Measurements from ENCODE around the gene SND1. TPM values are rescaled to one million over a fixed set of nuclear protein-coding genes. Genes with fewer than 3 reads are reported as not detected.
A peak's percentile ranks its signal among the peaks of the same experiment; 100 is the strongest.

SND1 gene
- total RNA-seq, 4 donors from 2014 or later: 70.8 to 141 (median 85.7) TPM

- peak in 1 of 2 donors; percentile 47 for DNase-seq (ENCODE audit: low spot score in 2 of 2)
- no peak overlapping the region for H3K27ac ChIP-seq
- TF ChIP-seq POLR2A (IDR thresholded peaks at IDR 0.05) (no peak), CTCF (IDR thresholded peaks at IDR 0.05) (no peak), EP300 (IDR thresholded peaks at IDR 0.05) (no peak)
- H3K4me3 ChIP-seq: no peak overlapping the region
- H3K36me3 ChIP-seq: no peaks in the 10 kb centered on the region
- H3K4me1 ChIP-seq: peaks cover 0 to 47% (median 21%) of the 10 kb centered on the region in 4 donors
- H3K27me3 ChIP-seq: no peaks in the 10 kb centered on the region
- WGBS, 2 donors: 49 to 59% methylated on average over 3 of the region's 3 CpGs
- no peaks in the 10 kb centered on the region for H3K9me3 ChIP-seq
Measured at GRCh38 chr7:127798023-127798422, 146.0 kb downstream of the SND1 start.

DNA sequence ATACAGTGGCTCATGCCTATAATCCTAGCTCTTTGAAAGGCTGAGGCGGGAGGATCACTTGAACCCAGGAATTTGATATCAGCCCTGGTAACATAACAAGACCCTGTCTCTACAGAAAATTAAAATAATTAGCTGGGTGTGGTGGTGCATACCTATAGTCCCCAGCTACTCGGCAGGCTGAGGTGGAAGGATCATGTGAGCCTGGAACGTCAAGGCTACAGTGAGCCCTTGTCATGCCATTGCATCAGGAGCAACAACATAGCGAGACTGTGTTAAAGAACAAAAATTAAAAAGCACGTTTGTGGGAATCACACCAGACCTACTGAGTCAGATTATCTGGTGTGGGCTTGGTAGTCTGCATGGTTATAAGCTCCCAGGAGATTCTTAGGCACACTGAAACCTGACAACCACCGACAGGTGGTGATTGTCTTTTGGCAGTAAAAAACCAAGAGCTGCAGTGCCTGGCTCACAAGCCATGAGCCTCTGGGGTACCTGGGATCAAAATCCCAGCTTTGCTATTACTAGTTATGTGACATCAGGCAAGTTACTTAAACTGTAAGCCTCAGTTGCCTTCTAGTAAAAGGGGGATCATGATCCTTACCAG is 146.9 kb downstream of the SND1 start:
- WGBS, 2 donors: 72 to 82% methylated on average over 6 of the region's 6 CpGs
- DNase-seq (ENCODE audit: low spot score in 2 of 2): no peak
- TF ChIP-seq POLR2A (IDR thresholded peaks at IDR 0.05) (no peak), CTCF (IDR thresholded peaks at IDR 0.05) (no peak), EP300 (IDR thresholded peaks at IDR 0.05) (no peak)
- Histone ChIP-seq H3K36me3 (no peaks in the 10 kb centered on the region), H3K9me3 (no peaks in the 10 kb centered on the region), H3K27ac (no peak overlapping the region), H3K27me3 (no peaks in the 10 kb centered on the region), H3K4me3 (no peak overlapping the region), H3K4me1 (peaks cover 0 to 41% (median 20%) of the 10 kb centered on the region in 4 donors)

DNA sequence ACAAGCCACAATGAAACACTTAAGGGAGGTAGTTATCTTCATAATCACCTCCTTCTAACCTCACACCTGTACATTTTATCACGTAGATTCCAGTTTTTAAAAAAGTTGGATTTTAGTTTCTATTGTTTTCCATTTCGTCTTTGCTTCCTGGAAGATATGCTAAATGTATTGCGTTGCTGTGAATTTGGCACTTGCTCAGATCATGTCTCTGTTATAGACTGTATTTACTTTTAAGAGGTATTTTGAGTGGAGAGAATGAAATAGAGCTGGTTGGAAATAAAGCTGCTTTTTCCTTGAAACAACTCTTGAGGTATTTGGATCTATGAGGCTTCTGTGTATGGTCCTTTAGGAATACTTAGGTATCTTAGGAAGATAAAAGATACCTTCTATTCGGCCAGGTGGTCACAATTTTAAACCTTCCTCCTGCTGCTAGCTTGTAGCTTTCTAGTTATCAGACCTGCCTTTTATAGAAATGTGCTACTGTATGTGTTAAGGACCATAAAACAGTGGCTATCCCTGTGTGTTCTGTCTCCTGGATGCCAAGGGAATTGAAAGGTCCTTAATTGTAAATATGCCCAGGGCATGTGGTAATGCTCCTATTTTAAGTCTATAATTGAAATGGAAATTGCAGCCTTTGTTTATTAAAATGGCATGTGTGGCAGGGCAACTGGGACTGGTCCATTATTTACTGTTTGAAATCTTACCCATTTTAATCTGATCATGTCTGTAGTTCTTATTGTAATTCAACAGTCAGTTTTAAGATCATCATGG is 147.7 kb downstream of the SND1 start:
- WGBS, 2 donors: 88 to 91% methylated on average over 4 of the region's 4 CpGs
- no peak overlapping the region for H3K27ac ChIP-seq
- no peak for TF ChIP-seq CTCF (IDR thresholded peaks at IDR 0.05)
- no peak for TF ChIP-seq EP300 (IDR thresholded peaks at IDR 0.05)
- no peak for TF ChIP-seq POLR2A (IDR thresholded peaks at IDR 0.05)

GRCh38 chr7:127802845-127803244 is 150.9 kb downstream of the SND1 start:
- WGBS, 2 donors: 92 to 95% methylated on average over 5 of the region's 5 CpGs
- H3K27me3 ChIP-seq: no peaks in the 10 kb centered on the region
- H3K27ac ChIP-seq: no peak overlapping the region
- no peak overlapping the region for H3K4me3 ChIP-seq
- TF ChIP-seq EP300 (IDR thresholded peaks at IDR 0.05) (no peak), POLR2A (IDR thresholded peaks at IDR 0.05) (no peak), CTCF (IDR thresholded peaks at IDR 0.05) (no peak)
- peaks cover 0 to 22% (median 13%) of the 10 kb centered on the region in 4 donors for H3K4me1 ChIP-seq
- H3K36me3 ChIP-seq: no peaks in the 10 kb centered on the region
- no peak for DNase-seq (ENCODE audit: low spot score in 2 of 2)
- no peaks in the 10 kb centered on the region for H3K9me3 ChIP-seq

More for the DNA sequence above, 147.7 kb downstream of the SND1 start:
- no peak overlapping the region for H3K4me3 ChIP-seq
- no peaks in the 10 kb centered on the region for H3K9me3 ChIP-seq
- H3K36me3 ChIP-seq: no peaks in the 10 kb centered on the region
- DNase-seq (ENCODE audit: low spot score in 2 of 2): no peak
- H3K4me1 ChIP-seq: peaks cover 0 to 32% (median 19%) of the 10 kb centered on the region in 4 donors
- no peaks in the 10 kb centered on the region for H3K27me3 ChIP-seq

DNA sequence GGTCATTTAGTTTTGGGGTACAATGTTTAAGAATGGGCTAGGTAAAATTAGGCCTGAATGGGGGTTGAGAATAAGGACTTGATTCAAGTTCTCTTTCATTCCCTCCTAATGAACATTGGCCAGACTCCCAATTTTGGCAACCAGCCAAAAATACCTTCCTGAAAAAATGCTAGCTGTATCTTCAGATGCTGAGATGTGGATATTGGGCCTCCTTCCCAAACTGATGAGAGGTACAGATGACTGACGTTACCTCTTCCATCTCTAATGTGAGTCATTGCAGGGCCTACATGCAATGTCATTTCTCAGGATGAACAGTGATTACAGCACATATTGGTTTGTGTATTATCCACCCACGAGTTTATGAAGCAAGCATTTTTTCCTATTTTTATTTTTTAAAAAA is 151.6 kb downstream of the SND1 start:
- TF ChIP-seq POLR2A (IDR thresholded peaks at IDR 0.05): no peak
- no peak for TF ChIP-seq EP300 (IDR thresholded peaks at IDR 0.05)
- no peak for TF ChIP-seq CTCF (IDR thresholded peaks at IDR 0.05)
- WGBS, 2 donors: 75 to 91% methylated on average over 2 of the region's 2 CpGs
- no peak for DNase-seq (ENCODE audit: low spot score in 2 of 2)
- Histone ChIP-seq H3K27me3 (no peaks in the 10 kb centered on the region), H3K36me3 (peaks cover 0 to under 1% (median 0%) of the 10 kb centered on the region in 3 donors), H3K4me1 (peaks cover 0 to 15% (median 7%) of the 10 kb centered on the region in 4 donors), H3K4me3 (no peak overlapping the region), H3K27ac (no peak overlapping the region), H3K9me3 (no peaks in the 10 kb centered on the region)
